Measurements from ENCODE around the gene DYRK3. TPM values are rescaled to one million over a fixed set of nuclear protein-coding genes. Genes with fewer than 3 reads are reported as not detected.

The DYRK3 gene
- total and polyA plus RNA-seq, 2 of the 8 experiments (the other 6 are each of a cell fraction or from before 2014, with no cell fraction given), result 2.1 to 8.5 TPM

DNA sequence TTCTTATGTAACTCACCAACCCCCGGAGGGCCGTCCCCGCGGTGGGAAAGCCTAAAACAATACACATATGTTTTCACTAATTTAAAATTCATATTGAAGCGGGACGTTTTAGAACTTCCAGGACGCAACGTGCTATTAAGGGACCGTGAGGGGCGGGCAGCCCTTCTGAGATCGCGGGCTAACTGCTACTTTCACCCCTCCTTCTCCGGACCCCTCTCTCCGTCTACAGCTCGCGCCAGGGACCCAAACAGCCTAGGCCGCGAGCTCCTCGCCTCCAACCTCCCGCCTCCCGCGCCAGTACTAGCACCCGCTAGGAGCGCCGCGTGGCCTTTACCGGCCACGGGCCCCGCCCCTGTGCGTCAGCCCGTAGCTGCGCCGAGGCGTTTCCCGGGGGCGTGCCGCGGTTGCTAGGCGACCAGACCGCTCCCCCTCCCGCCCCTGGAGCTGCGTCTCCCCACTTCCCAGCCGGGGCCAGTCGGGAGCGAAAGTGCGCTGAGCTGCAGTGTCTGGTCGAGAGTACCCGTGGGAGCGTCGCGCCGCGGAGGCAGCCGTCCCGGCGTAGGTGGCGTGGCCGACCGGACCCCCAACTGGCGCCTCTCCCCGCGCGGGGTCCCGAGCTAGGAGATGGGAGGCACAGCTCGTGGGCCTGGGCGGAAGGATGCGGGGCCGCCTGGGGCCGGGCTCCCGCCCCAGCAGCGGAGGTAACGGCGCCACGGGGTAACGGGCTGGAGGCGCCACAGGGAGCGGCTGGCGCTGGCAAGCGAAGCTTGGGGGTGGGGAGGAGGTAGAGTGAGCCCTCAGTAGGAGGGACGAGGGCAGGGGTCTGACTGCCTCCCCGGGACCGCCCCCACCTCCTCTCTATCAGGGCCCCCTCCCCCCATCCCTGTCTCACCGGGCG lies at the start of gene DYRK3 (continued):
- TF ChIP-seq, protein P1, sequence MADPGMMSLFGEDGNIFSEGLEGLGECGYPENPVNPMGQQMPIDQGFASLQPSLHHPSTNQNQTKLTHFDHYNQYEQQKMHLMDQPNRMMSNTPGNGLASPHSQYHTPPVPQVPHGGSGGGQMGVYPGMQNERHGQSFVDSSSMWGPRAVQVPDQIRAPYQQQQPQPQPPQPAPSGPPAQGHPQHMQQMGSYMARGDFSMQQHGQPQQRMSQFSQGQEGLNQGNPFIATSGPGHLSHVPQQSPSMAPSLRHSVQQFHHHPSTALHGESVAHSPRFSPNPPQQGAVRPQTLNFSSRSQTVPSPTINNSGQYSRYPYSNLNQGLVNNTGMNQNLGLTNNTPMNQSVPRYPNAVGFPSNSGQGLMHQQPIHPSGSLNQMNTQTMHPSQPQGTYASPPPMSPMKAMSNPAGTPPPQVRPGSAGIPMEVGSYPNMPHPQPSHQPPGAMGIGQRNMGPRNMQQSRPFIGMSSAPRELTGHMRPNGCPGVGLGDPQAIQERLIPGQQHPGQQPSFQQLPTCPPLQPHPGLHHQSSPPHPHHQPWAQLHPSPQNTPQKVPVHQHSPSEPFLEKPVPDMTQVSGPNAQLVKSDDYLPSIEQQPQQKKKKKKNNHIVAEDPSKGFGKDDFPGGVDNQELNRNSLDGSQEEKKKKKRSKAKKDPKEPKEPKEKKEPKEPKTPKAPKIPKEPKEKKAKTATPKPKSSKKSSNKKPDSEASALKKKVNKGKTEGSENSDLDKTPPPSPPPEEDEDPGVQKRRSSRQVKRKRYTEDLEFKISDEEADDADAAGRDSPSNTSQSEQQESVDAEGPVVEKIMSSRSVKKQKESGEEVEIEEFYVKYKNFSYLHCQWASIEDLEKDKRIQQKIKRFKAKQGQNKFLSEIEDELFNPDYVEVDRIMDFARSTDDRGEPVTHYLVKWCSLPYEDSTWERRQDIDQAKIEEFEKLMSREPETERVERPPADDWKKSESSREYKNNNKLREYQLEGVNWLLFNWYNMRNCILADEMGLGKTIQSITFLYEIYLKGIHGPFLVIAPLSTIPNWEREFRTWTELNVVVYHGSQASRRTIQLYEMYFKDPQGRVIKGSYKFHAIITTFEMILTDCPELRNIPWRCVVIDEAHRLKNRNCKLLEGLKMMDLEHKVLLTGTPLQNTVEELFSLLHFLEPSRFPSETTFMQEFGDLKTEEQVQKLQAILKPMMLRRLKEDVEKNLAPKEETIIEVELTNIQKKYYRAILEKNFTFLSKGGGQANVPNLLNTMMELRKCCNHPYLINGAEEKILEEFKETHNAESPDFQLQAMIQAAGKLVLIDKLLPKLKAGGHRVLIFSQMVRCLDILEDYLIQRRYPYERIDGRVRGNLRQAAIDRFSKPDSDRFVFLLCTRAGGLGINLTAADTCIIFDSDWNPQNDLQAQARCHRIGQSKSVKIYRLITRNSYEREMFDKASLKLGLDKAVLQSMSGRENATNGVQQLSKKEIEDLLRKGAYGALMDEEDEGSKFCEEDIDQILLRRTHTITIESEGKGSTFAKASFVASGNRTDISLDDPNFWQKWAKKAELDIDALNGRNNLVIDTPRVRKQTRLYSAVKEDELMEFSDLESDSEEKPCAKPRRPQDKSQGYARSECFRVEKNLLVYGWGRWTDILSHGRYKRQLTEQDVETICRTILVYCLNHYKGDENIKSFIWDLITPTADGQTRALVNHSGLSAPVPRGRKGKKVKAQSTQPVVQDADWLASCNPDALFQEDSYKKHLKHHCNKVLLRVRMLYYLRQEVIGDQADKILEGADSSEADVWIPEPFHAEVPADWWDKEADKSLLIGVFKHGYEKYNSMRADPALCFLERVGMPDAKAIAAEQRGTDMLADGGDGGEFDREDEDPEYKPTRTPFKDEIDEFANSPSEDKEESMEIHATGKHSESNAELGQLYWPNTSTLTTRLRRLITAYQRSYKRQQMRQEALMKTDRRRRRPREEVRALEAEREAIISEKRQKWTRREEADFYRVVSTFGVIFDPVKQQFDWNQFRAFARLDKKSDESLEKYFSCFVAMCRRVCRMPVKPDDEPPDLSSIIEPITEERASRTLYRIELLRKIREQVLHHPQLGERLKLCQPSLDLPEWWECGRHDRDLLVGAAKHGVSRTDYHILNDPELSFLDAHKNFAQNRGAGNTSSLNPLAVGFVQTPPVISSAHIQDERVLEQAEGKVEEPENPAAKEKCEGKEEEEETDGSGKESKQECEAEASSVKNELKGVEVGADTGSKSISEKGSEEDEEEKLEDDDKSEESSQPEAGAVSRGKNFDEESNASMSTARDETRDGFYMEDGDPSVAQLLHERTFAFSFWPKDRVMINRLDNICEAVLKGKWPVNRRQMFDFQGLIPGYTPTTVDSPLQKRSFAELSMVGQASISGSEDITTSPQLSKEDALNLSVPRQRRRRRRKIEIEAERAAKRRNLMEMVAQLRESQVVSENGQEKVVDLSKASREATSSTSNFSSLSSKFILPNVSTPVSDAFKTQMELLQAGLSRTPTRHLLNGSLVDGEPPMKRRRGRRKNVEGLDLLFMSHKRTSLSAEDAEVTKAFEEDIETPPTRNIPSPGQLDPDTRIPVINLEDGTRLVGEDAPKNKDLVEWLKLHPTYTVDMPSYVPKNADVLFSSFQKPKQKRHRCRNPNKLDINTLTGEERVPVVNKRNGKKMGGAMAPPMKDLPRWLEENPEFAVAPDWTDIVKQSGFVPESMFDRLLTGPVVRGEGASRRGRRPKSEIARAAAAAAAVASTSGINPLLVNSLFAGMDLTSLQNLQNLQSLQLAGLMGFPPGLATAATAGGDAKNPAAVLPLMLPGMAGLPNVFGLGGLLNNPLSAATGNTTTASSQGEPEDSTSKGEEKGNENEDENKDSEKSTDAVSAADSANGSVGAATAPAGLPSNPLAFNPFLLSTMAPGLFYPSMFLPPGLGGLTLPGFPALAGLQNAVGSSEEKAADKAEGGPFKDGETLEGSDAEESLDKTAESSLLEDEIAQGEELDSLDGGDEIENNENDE (IDR thresholded peaks at IDR 0.05; ENCODE audit: insufficient replicate concordance, low read length), result no peak
- TF ChIP-seq SIN3A (conservative IDR thresholded peaks at IDR 0.05 in 1 of 2, IDR thresholded peaks at IDR 0.05 in 1 of 2; ENCODE audit: low read depth in 1 of 2, low read length in 2 of 2), result peak; percentile 91 to 94; a peak in 3 of 4 replicates
- TF ChIP-seq CTCF (IDR thresholded peaks at IDR 0.05; ENCODE audit: control extremely low read depth in 1 of 3, insufficient read depth in 1 of 3, low read depth in 1 of 3, low read length in 3 of 3), result no peak
- no peak for TF ChIP-seq NANOG (IDR thresholded peaks at IDR 0.05; ENCODE audit: insufficient read depth, low read depth, low read length, poor library complexity, severe bottlenecking)
- 0 out of 2 replicates have a peak, but pooled peaks have one; percentile 9 for TF ChIP-seq YY1 (IDR thresholded peaks at IDR 0.05; ENCODE audit: low read depth, low read length)
- no peak for TF ChIP-seq POU5F1 (IDR thresholded peaks at IDR 0.05; ENCODE audit: low read depth, low read length)

Measured in H1 (cell line).